Liver (tissue), 4 donors: ENCODE results near the gene TBC1D16. TPM values are rescaled to one million over a fixed set of nuclear protein-coding genes. Genes with fewer than 3 reads are reported as not detected.

ENCODE experiments used
- polyA plus RNA-seq, 2 donors: library from polyadenylated mRNA; stranded (reverse) in 1 of 2; unstranded in 1 of 2; fragments of 200-250 nt in 1 of 2; fragments of >200 nt in 1 of 2; fragmentation: Nextera tagmentation in 1 of 2; extraction: Ambion mirVana in 1 of 2; gene quantifications; one replicate each; pipeline versions ENCODE4 v1.2.1 to v1.2.3, GENCODE V29; 2013 to 2015
- total RNA-seq, 2 donors: library from RNA; depleted of rRNA; stranded (reverse); fragments of >200 nt; gene quantifications; one replicate each; pipeline ENCODE4 v1.2.3, GENCODE V29; 2014
- donor health status: healthy.
- donor health status: healthy.
- donor health status: healthy.

TBC1D16 gene
- total and polyA plus RNA-seq, 4 donors, result 3.4 to 29.5 (median 4.7) TPM

Other genes with a start within 250 kb of the TBC1D16 start
- 1 to 10 TPM; 1.4 to 2.3 TPM for gene CBX8, start 238.8 kb downstream of the TBC1D16 start, total RNA-seq
- gene CBX8, start 238.8 kb downstream of the TBC1D16 start, polyA plus RNA-seq, result 1 to 10 TPM in 1 of 2 donors, under 1 TPM in 1; 0.75 to 2.7 TPM
- gene CBX4, start 196.4 kb downstream of the TBC1D16 start, total RNA-seq, result 1 to 10 TPM; 4.8 to 7.7 TPM
- gene CBX4, start 196.4 kb downstream of the TBC1D16 start, polyA plus RNA-seq, result 1 to 10 TPM; 4.9 to 8.9 TPM
- gene CCDC40, start 770 bp upstream of the TBC1D16 start, total RNA-seq, result 1 to 10 TPM in 1 of 2 donors, under 1 TPM in 1; 0.93 to 3.0 TPM
- gene CCDC40, start 770 bp upstream of the TBC1D16 start, polyA plus RNA-seq, result 1 to 10 TPM in 1 of 2 donors, under 1 TPM in 1; 0.60 to 1.9 TPM
- 10 to 100 TPM; 21.3 to 31.0 TPM for gene GAA, start 65.7 kb upstream of the TBC1D16 start, total RNA-seq
- 10 to 100 TPM; 43.0 to 58.7 TPM for gene GAA, start 65.7 kb upstream of the TBC1D16 start, polyA plus RNA-seq
- 10 to 100 TPM; 33.8 to 35.1 TPM for gene EIF4A3, start 111.3 kb upstream of the TBC1D16 start, total RNA-seq
- gene EIF4A3, start 111.3 kb upstream of the TBC1D16 start, polyA plus RNA-seq, result 10 to 100 TPM; 29.0 to 33.1 TPM
- under 1 TPM; 0.25 to 0.70 TPM for gene CARD14, start 134.2 kb upstream of the TBC1D16 start, total RNA-seq
- under 1 TPM; 0.07 to 0.32 TPM for gene CARD14, start 134.2 kb upstream of the TBC1D16 start, polyA plus RNA-seq
- gene SGSH, start 184.5 kb upstream of the TBC1D16 start, total RNA-seq, result 10 to 100 TPM in 1 of 2 donors, 1 to 10 TPM in 1; 5.8 to 15.2 TPM
- gene SGSH, start 184.5 kb upstream of the TBC1D16 start, polyA plus RNA-seq, result 10 to 100 TPM; 10.6 to 19.8 TPM
- 1 to 10 TPM; 6.9 to 8.2 TPM for gene SLC26A11, start 184.6 kb upstream of the TBC1D16 start, total RNA-seq
- 1 to 10 TPM; 3.3 to 4.2 TPM for gene SLC26A11, start 184.6 kb upstream of the TBC1D16 start, polyA plus RNA-seq
- gene RNF213, start 225.0 kb upstream of the TBC1D16 start, total RNA-seq, result 100 to 1,000 TPM in 1 of 2 donors, 10 to 100 TPM in 1; 42.0 to 104 TPM
- gene RNF213, start 225.0 kb upstream of the TBC1D16 start, polyA plus RNA-seq, result 10 to 100 TPM; 18.2 to 25.1 TPM